BJ (cell line): Measurements from ENCODE around the gene RCC2. TPM values are rescaled to one million over a fixed set of nuclear protein-coding genes. Genes with fewer than 3 reads are reported as not detected.
"Not testable (repeated sequence)": the region's sequence is repeated elsewhere in the genome, so short reads cannot be mapped to it uniquely, and the experiment has no call there.

ENCODE experiments used
- CTCF ChIA-PET: fragments of 350-600 bp; formaldehyde crosslinking; extraction: SDS; loops from one replicate; lab custom pipeline; 2021; ENCODE audit warnings: antibody characterized with exemption, inconsistent platforms; lab: Yijun Ruan, JAX
- POLR2A ChIA-PET: fragments of 300-600 bp; sonication (Branson Sonifier 250); formaldehyde crosslinking; extraction: SDS; loops from one replicate; lab custom pipeline; 2021; ENCODE audit warnings: antibody characterized with exemption; lab: Charles Lee
- DNase-seq: peaks from one replicate; pipeline ENCODE4 v3.0.0-alpha.2; 2011; ENCODE audit warnings: low read depth
- H3K27me3 ChIP-seq: 2 replicates; pipeline ENCODE4 v1.6.0; 2011; ENCODE audit warnings: low read length; ENCODE audit not compliant: control insufficient read depth, insufficient read depth
- H3K36me3 ChIP-seq: 2 replicates; pipeline ENCODE4 v1.5.1; 2011; ENCODE audit warnings: low read length; ENCODE audit not compliant: control insufficient read depth, insufficient read depth
- H3K4me3 ChIP-seq: 2 replicates; pipeline ENCODE4 v1.5.1; 2011; ENCODE audit warnings: low read depth, mild to moderate bottlenecking, control low read depth, low read length
- CTCF ChIP-seq: IDR thresholded peaks from 2 replicates; pipeline ENCODE4 v1.5.1; 2011; ENCODE audit warnings: low read depth, mild to moderate bottlenecking, control low read depth, inconsistent platforms, low read length, moderate library complexity; ENCODE audit not compliant: insufficient read depth
- polyA plus RNA-seq: library from polyadenylated mRNA; depleted of rRNA; stranded (reverse); fragments of >200 nt; gene quantifications from 2 replicates; pipeline ENCODE4 v1.2.3, GENCODE V29; 2011

RCC2 gene
- polyA plus RNA-seq, 1 experiment, result 42.2 TPM

GRCh38 chr1:17475752-17476151, 36.3 kb upstream of the RCC2 start:
- H3K27me3 ChIP-seq, result no peaks in the 10 kb centered on the region
- H3K4me3 ChIP-seq, result no peak overlapping the region
- ChIA-PET POLR2A (no interaction called here), CTCF (interaction anchor here (0.7 to 2.4 kb wide), 5 partner anchors 10 to 32 kb away, joined by 3 to 13 read pairs (median 5); no protein-coding TSS in a partner anchor)
- no peaks in the 10 kb centered on the region for H3K36me3 ChIP-seq
- no peak for TF ChIP-seq CTCF
- DNase-seq, result peak; percentile 55

- H3K27me3 ChIP-seq, DNase-seq, POLR2A ChIA-PET, H3K4me3 ChIP-seq, H3K36me3 ChIP-seq: not testable (repeated sequence)
- CTCF ChIA-PET, result interaction anchor here (1.3 kb wide), 1 partner anchor 22 kb away, joined by 3 read pairs; no protein-coding TSS in a partner anchor
Observed at GRCh38 chr1:17474836-17475555, 35.5 kb upstream of the RCC2 start.

- Histone ChIP-seq H3K27me3 (no peaks in the 10 kb centered on the region; the same call in 1 of the 2 replicates), H3K4me3 (no peak overlapping the region), H3K36me3 (no peaks in the 10 kb centered on the region)
- DNase-seq, result no peak
- ChIA-PET CTCF (no interaction called here), POLR2A (no interaction called here)
- TF ChIP-seq CTCF, result no peak
Observed at GRCh38 chr1:17472814-17473213, 33.3 kb upstream of the RCC2 start.

- ChIA-PET CTCF (interaction anchor here (0.6 to 1.3 kb wide), 2 partner anchors 30 to 1013 kb away, joined by 3 read pairs; no protein-coding TSS in a partner anchor), POLR2A (no interaction called here)
Observed at GRCh38 chr1:17471393-17471792, 31.9 kb upstream of the RCC2 start.

GRCh38 chr1:17470021-17470799, 30.7 kb upstream of the RCC2 start:
- no peak overlapping the region for H3K4me3 ChIP-seq
- no peak for TF ChIP-seq CTCF
- no peaks in the 10 kb centered on the region; the same call in 1 of the 2 replicates for H3K27me3 ChIP-seq
- ChIA-PET CTCF (interaction anchor here (0.6 kb wide), 1 partner anchor 31 kb away, joined by 3 read pairs; the partner anchor contains the start of gene RCC2), POLR2A (no interaction called here)
- no peak for DNase-seq
- H3K36me3 ChIP-seq, result no peaks in the 10 kb centered on the region

More at GRCh38 chr1:17471393-17471792, 31.9 kb upstream of the RCC2 start:
- no peaks in the 10 kb centered on the region for H3K36me3 ChIP-seq
- no peak for DNase-seq
- no peak overlapping the region for H3K4me3 ChIP-seq
- TF ChIP-seq CTCF, result no peak
- no peaks in the 10 kb centered on the region; the same call in 1 of the 2 replicates for H3K27me3 ChIP-seq

GRCh38 chr1:17468357-17469265, 29.1 kb upstream of the RCC2 start:
- not testable (repeated sequence) for H3K27me3 ChIP-seq, DNase-seq, H3K4me3 ChIP-seq, H3K36me3 ChIP-seq
- CTCF ChIA-PET, result interaction anchor here (0.6 to 0.9 kb wide), 3 partner anchors 9 to 152 kb away, joined by 3 read pairs; no protein-coding TSS in a partner anchor
- POLR2A ChIA-PET, result interaction anchor here (0.5 kb wide), 1 partner anchor 415 kb away, joined by 3 read pairs; the partner anchor contains the start of gene SDHB
